Measurements from ENCODE around the gene ZBTB49. TPM values are rescaled to one million over a fixed set of nuclear protein-coding genes. Genes with fewer than 3 reads are reported as not detected.
A peak's percentile ranks its signal among the peaks of the same experiment; 100 is the strongest.
"Not testable (repeated sequence)": the region's sequence is repeated elsewhere in the genome, so short reads cannot be mapped to it uniquely, and the experiment has no call there.

ZBTB49 gene, protein sequence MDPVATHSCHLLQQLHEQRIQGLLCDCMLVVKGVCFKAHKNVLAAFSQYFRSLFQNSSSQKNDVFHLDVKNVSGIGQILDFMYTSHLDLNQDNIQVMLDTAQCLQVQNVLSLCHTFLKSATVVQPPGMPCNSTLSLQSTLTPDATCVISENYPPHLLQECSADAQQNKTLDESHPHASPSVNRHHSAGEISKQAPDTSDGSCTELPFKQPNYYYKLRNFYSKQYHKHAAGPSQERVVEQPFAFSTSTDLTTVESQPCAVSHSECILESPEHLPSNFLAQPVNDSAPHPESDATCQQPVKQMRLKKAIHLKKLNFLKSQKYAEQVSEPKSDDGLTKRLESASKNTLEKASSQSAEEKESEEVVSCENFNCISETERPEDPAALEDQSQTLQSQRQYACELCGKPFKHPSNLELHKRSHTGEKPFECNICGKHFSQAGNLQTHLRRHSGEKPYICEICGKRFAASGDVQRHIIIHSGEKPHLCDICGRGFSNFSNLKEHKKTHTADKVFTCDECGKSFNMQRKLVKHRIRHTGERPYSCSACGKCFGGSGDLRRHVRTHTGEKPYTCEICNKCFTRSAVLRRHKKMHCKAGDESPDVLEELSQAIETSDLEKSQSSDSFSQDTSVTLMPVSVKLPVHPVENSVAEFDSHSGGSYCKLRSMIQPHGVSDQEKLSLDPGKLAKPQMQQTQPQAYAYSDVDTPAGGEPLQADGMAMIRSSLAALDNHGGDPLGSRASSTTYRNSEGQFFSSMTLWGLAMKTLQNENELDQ
- 7.8 TPM for polyA plus RNA-seq

DNA sequence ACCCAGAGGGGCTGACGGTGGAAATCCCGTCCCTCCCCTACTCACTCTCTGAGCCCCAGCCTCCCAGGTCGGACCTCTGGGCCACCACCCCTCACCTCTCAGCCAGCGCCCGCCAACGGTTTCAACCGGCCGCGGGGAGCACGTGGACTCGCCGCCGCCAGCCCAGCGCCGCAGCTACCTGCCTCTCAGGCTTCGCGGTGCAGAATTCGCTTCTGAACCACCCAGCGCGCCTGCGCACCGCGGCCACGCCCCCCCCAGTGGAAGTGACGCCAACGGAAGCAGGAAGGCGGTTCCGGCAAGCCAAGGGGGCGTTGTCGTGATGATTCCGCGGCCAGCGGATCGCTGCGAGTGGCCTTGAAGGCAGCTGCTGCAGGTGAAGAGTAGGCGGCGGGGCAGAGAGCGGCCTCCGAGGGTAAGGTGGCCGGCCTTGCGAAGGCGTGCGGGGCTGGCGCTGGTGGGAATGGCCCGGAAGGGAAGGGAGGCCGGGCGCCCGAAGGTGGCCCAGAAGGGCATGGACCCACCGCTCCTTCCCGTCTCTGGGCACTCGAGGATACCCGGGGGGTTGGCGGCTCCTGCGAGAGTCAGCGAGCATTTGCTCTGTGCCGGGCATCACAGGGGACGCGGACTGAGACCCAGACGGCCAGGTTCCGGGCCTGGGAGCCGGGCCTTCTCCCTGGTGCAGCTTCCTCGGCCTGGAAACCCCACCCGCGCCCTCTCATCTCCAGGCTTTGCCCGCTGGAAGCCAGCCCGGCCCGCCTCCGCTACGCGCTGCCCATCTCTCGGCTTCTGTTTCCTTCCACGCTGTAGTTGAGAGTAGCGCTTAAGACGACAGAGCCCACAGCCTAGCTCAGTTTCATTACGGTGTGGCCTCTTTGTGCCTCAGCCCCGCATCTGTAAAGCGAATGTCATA lies at the start of gene ZBTB49, which contains the start of gene LYAR:
TSS of gene ZBTB49 (plus strand) at position 311 of the 910 bp plus-strand sequence. CDS start 9,695 bp downstream, outside the sequence.
TSS of gene LYAR (minus strand) at position 214 of the 910 bp plus-strand sequence. CDS start 6,412 bp downstream, outside the sequence.
- H3K4me1 Mint-ChIP-seq, result peaks cover 15 to 31% (median 31%) of the 10 kb centered on the region in 3 donors
- H3K36me3 Mint-ChIP-seq, result peaks cover 7% of the 10 kb centered on the region
- H3K27me3 Mint-ChIP-seq, result no peaks in the 10 kb centered on the region
- no peaks in the 10 kb centered on the region for H3K9me3 Mint-ChIP-seq
- peak within 1 kb of the TSS; percentile 95 to 99 (median 98) for H3K4me3 Mint-ChIP-seq
- H3K27ac Mint-ChIP-seq, result peak within 1 kb of the TSS; percentile 75 to 92 (median 83)

DNA sequence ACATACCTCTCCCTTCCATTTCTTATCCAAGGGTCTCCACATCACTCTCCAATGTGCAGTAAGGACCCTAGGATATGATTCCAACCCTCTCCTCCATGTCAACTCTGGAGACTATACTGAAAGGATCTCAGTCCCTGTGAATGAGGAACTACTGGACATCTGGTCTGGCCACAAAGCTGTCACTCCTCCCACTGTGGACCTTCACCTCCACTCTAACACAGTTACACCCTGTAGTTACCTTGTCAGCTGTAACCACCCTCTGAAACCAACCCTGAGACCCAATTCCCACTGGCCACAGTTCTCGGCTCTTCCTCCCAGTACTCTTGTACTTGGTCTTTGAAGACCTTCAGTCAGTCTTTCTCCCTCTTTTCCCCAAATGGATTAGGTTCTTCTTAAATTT lies 44.9 kb upstream of the ZBTB49 start:
- no peaks in the 10 kb centered on the region for H3K9me3 Mint-ChIP-seq
- H3K27ac Mint-ChIP-seq, result no peak overlapping the region
- peaks cover 12% of the 10 kb centered on the region for H3K36me3 Mint-ChIP-seq
- H3K27me3 Mint-ChIP-seq, result no peaks in the 10 kb centered on the region
- H3K4me3 Mint-ChIP-seq, result no peak overlapping the region
- H3K4me1 Mint-ChIP-seq, result peaks cover 9 to 17% (median 15%) of the 10 kb centered on the region in 3 donors

DNA sequence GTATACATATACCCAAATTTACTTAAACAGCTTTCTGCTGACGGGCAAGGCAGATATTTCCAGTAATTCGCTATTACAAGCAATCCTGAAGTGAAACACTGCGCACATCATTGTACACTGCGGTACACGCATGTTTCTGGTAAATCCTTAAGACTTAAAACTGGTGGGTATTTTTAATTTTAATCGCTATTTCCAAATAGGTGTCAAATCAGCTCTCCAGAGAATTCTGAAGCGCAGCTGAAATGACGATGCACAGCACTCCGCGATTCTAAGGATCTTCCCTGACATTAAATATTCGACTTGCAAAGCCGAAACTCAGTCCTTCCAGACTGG lies 42.4 kb upstream of the ZBTB49 start:
- Mint-ChIP-seq H3K4me1 (peaks cover 9 to 17% (median 16%) of the 10 kb centered on the region in 3 donors), H3K4me3 (peak overlapping the region; percentile 95 to 100 (median 98)), H3K27ac (peak overlapping the region; percentile 91 to 99 (median 96)), H3K9me3 (no peaks in the 10 kb centered on the region), H3K27me3 (no peaks in the 10 kb centered on the region), H3K36me3 (peaks cover 5% of the 10 kb centered on the region)

DNA sequence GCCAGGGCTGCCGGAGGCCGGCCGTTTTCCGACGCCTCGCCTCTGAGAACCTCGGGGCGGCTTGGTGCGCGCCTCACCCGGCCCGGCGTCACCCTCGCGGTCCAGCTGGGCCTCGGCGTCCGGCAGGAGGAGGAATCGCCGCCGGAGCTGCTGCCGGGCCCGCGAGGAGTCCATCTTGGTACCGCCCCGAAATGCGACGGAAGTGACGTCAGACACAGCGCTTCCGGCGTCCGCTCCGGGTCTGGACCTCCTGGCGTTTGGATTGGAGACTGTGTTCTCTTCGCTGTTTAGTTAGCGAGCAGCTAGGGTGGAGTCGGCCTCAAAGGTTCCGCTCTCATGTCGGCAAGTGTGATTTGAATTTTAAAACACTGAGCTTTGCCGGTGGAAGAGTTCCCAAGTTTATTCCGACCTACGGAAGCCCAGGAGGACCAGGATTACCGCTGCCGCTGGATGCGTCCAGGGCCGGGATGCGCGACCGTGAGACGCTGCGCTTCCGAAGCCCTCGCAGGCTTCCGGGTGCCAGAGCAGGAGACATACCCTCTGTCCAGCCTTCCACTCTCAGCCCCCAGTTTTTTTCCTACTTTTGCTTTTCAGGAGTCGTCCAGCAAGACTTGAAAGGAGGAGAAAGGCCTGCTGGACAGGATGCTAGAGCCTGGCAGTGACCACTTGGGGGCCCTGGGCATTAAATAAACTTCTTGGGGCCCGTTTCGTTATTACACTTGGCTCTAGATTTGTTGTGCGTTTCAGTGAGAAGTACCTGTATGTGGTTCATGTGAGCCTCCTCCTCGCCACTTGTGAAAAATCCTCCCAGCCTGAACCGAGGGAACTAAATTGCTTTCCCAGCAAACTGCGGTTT lies 41.8 kb upstream of the ZBTB49 start, which contains the start of gene TMEM128:
TSS of gene TMEM128 (minus strand) at position 195 of the 856 bp plus-strand sequence. CDS start at position 174, 21 bp downstream.
- Mint-ChIP-seq H3K4me1 (peaks cover 9 to 18% (median 17%) of the 10 kb centered on the region in 3 donors), H3K9me3 (no peaks in the 10 kb centered on the region), H3K27me3 (no peaks in the 10 kb centered on the region), H3K36me3 (peaks cover 5% of the 10 kb centered on the region), H3K4me3 (peak within 1 kb of the TSS; percentile 95 to 100 (median 98)), H3K27ac (peak within 1 kb of the TSS; percentile 91 to 99 (median 96))

DNA sequence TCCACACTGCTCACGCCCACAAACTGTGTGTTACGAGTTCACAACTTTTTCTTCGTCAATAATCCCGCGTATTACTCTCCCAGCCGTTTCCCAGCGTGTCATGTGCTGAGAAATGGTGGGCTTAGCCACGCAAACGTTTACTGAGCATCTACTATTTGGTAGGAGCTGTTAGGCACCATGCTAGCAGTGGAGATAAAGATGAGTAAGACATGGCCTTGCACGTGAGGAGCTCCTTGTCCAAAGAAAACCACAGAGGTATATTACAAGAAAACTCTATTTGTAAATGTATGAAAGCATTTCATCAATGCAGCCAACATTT lies 41.2 kb upstream of the ZBTB49 start:
- Mint-ChIP-seq H3K4me3 (peak overlapping the region; percentile 95 to 100 (median 98)), H3K4me1 (peaks cover 9 to 18% (median 17%) of the 10 kb centered on the region in 3 donors), H3K27me3 (peaks cover 1% of the 10 kb centered on the region), H3K9me3 (no peaks in the 10 kb centered on the region), H3K36me3 (peaks cover 3% of the 10 kb centered on the region), H3K27ac (peak overlapping the region; percentile 91 to 99 (median 96))

DNA sequence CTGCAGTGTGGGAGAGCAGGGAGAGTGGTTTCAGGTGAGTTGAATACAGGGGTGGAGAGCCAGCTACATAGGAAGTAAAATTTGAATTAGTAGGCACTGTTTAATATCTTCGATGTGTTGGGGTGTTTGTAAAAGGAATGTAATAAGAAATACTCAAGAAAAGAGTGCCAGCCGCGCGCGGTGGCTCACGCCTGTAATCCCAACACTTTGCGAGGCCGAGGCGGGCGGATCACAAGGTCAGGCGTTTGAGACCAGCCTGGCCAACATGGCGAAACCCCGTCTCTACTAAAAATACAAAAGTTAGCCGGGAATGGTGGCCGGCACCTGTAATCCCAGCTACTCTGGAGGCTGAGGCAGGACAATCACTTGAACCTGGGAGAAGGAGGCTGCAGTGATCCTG lies 40.7 kb upstream of the ZBTB49 start:
- H3K27me3 Mint-ChIP-seq, H3K36me3 Mint-ChIP-seq, H3K9me3 Mint-ChIP-seq: not testable (repeated sequence)
- Mint-ChIP-seq H3K4me1 (peaks cover 9 to 18% (median 17%) of the 10 kb centered on the region in 3 donors), H3K4me3 (peak overlapping the region; percentile 95 to 100 (median 98)), H3K27ac (peak overlapping the region in 1 of 3 donors; percentile 91)

DNA sequence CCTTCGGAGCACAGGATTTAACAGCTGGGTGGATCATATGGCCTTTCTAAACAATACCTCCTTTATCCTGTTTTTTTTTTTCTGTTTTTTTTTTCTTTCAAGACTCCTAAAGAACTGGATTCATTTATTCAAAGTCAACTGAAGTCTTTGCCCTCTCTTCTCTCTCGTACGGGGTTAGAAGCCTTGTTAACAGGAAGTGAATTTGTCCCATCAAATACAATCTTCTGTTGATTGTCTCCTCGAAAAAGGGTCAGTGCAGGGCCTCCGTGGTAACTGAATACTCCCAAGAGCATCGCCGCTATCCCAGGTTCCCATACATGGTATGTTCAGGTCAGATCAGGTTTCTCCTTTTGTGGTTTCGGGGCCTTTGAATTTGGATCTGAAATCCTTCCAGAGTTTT lies 40.2 kb upstream of the ZBTB49 start:
- peak overlapping the region in 3 of 4 donors; percentile 39 to 100 (median 71) for H3K4me3 Mint-ChIP-seq
- peaks cover 8% of the 10 kb centered on the region for H3K27me3 Mint-ChIP-seq

DNA sequence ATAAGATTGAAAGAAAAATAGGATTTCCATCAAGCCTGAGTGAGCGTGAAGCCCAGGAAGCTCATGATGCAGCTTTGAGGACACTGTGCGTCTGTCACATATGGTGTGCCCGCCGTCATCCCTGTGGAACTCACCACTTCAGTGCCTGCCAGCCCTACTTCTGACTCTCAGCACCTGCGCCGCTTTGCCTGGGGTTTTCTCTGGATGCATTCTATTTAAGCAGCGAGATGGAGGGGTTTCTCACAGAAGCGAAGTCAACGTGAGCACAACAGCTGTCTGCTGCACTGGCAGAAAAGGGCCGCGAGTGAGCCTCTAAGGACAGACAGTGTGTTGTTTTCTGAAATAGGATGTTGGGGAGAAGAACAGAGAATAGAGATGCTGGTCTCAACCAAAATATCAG lies 35.9 kb upstream of the ZBTB49 start:
- H3K27me3 Mint-ChIP-seq, result peaks cover 8% of the 10 kb centered on the region
- H3K36me3 Mint-ChIP-seq, result no peaks in the 10 kb centered on the region
- H3K4me1 Mint-ChIP-seq, result peaks cover 0 to 3% (median 0%) of the 10 kb centered on the region in 3 donors
- no peak overlapping the region for H3K27ac Mint-ChIP-seq
- H3K4me3 Mint-ChIP-seq, result no peak overlapping the region
- H3K9me3 Mint-ChIP-seq, result peaks cover 0 to 2% (median 0%) of the 10 kb centered on the region in 3 donors

More for the DNA sequence above, 40.2 kb upstream of the ZBTB49 start:
- peak overlapping the region in 1 of 3 donors; percentile 67 for H3K27ac Mint-ChIP-seq
- peaks cover 3% of the 10 kb centered on the region for H3K36me3 Mint-ChIP-seq
- H3K9me3 Mint-ChIP-seq, result no peaks in the 10 kb centered on the region
- H3K4me1 Mint-ChIP-seq, result peaks cover 9 to 18% (median 17%) of the 10 kb centered on the region in 3 donors

DNA sequence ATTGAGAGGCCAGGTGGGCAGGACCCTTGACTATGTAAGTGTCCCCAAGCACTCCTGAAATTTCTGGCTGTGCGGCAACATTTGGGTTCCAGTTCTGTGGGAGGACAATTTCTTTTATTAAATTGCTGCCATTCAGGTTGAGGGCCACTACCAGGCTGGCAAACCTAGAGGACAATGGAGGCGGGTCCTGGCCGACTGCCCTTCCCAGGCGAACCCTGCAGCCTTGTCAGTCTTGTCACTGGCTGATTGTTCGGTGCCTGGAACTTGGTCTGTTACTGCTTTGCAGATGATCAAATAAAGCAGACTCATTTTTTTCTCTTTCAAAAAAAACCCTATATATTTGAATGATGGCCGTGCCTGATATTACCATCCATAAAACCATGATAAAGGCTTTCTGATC lies 35.4 kb upstream of the ZBTB49 start:
- H3K27ac Mint-ChIP-seq, result no peak overlapping the region
- H3K4me3 Mint-ChIP-seq, result no peak overlapping the region
- peaks cover 8% of the 10 kb centered on the region for H3K27me3 Mint-ChIP-seq
- peaks cover 0 to 2% (median 0%) of the 10 kb centered on the region in 3 donors for H3K9me3 Mint-ChIP-seq
- H3K4me1 Mint-ChIP-seq, result peaks cover 0 to 3% (median 0%) of the 10 kb centered on the region in 3 donors
- H3K36me3 Mint-ChIP-seq, result no peaks in the 10 kb centered on the region

DNA sequence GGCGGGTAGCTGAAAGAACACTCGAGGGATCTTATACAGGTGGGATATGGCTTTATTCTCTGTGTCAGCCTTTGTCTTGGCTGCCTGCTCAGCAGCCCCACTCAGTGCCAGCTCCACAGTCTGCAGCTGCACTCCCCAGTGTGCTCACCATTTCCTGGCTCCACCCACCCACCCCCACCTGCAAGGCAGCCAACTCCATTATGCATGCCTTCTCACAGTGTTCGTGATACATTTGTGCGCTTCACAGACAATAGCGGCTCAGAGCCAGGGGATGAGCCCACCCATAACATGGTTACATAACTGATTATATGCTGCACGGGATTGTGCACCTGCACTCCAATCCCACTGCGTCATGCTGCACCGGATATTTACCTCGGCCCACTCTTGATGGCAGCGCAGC lies 33.3 kb upstream of the ZBTB49 start:
- H3K4me3 Mint-ChIP-seq, result peak overlapping the region in 1 of 4 donors; percentile 25
- no peaks in the 10 kb centered on the region for H3K36me3 Mint-ChIP-seq
- peaks cover 0 to 2% (median 0%) of the 10 kb centered on the region in 3 donors for H3K9me3 Mint-ChIP-seq
- peaks cover 8% of the 10 kb centered on the region for H3K27me3 Mint-ChIP-seq
- H3K4me1 Mint-ChIP-seq, result peaks cover 0 to 4% (median 3%) of the 10 kb centered on the region in 3 donors
- H3K27ac Mint-ChIP-seq, result peak overlapping the region in 1 of 3 donors; percentile 66

DNA sequence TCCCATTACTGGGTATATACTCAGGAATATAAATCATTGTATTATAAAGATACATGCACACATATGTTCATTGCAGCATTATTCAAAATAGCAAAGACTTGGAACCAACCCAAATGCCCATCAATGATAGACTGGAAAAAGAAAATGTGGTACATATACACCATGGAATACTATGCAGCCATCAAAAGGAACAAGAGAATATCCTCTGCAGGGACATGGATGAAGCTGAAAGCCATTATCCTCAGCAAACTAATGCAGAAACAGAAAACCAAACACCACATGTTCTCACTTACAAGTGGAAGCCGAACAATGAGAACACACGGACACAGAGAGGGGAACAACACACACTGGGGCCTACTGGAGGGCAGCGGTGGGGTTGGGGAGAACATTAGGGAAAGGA lies 32.3 kb upstream of the ZBTB49 start:
- H3K27me3 Mint-ChIP-seq, H3K9me3 Mint-ChIP-seq, H3K4me1 Mint-ChIP-seq, H3K4me3 Mint-ChIP-seq, H3K27ac Mint-ChIP-seq, H3K36me3 Mint-ChIP-seq: not testable (repeated sequence)

DNA sequence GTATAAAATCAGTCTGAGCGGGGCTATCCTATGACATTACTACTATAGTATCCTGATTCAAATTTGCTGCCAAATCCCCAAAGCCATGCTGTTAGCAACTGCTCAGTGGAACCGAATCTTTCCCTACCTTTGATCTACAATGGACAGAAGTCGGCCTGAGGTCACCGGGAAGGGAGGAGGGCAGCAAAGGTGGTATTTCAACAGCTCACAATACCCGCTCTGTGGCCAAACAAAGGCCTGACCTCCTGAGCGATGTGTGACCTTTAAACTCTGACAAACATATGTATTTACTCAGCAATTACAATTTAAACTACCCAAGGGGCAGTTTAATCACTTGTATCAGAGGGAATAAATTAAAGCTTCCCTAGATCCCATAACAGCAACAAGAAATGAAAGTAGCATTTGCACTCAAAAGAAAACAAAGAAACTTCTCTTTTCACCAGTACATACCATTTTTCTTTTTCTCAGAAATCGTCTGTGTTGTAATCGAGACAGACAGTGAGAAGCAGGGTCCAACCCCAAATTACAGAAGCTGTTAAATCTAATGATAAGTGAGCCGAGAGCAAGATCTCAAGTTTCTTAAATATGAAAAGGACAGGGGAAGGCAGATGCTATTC lies 30.5 kb upstream of the ZBTB49 start:
- Mint-ChIP-seq H3K4me3 (no peak overlapping the region), H3K27me3 (peaks cover under 1% of the 10 kb centered on the region)

DNA sequence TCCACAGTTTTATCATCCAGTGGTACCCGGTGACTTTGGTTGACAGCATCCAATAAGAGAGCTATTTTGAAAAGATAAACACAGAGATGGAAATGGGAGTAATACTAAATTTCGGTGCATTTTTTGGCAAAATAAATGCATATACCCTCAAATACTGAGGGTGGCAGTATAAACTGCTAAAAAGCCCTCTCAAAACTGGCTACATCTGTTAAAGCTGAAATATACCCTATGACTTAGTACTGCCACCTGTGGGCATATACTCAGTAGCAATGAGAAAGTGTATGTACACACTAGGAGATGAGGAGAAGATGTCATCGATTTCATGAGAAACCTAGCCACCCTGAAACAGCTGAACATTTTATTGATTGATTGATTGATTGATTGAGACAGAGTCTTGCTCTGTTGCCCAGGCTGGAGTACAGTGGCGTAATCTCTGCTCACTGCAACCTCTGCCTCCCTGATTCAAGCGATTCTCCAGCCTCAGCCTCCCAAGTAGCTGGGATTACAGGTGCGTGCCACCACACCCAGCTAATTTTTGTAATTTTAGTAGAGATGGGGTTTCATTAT lies 29.8 kb upstream of the ZBTB49 start:
- no peaks in the 10 kb centered on the region for H3K27me3 Mint-ChIP-seq
- H3K4me3 Mint-ChIP-seq, result no peak overlapping the region
- no peaks in the 10 kb centered on the region for H3K36me3 Mint-ChIP-seq
- H3K4me1 Mint-ChIP-seq, result peaks cover 0 to 4% (median 0%) of the 10 kb centered on the region in 3 donors
- peaks cover 0 to 2% (median 0%) of the 10 kb centered on the region in 3 donors for H3K9me3 Mint-ChIP-seq
- no peak overlapping the region for H3K27ac Mint-ChIP-seq

More for the DNA sequence above, 30.5 kb upstream of the ZBTB49 start:
- Mint-ChIP-seq H3K9me3 (peaks cover 0 to 2% (median 0%) of the 10 kb centered on the region in 3 donors), H3K36me3 (no peaks in the 10 kb centered on the region), H3K4me1 (peaks cover 0 to 4% (median 0%) of the 10 kb centered on the region in 3 donors), H3K27ac (no peak overlapping the region)
